HG02623 (cell line): ENCODE results near the gene IRF2BPL.
"Not testable (repeated sequence)": the region's sequence is repeated elsewhere in the genome, so short reads cannot be mapped to it uniquely, and the experiment has no call there.

Experiments used
- ATAC-seq: cut with Tn5 transposase; IDR thresholded peaks from one replicate; pipeline ENCODE4 v1.9.1; 2021; ENCODE audit warnings: moderate library complexity; ENCODE audit not compliant: unreplicated experiment

Gene IRF2BPL

GRCh38 chr14:77035267-77035666 is 6.8 kb upstream of the IRF2BPL start:
- no peak for ATAC-seq

DNA sequence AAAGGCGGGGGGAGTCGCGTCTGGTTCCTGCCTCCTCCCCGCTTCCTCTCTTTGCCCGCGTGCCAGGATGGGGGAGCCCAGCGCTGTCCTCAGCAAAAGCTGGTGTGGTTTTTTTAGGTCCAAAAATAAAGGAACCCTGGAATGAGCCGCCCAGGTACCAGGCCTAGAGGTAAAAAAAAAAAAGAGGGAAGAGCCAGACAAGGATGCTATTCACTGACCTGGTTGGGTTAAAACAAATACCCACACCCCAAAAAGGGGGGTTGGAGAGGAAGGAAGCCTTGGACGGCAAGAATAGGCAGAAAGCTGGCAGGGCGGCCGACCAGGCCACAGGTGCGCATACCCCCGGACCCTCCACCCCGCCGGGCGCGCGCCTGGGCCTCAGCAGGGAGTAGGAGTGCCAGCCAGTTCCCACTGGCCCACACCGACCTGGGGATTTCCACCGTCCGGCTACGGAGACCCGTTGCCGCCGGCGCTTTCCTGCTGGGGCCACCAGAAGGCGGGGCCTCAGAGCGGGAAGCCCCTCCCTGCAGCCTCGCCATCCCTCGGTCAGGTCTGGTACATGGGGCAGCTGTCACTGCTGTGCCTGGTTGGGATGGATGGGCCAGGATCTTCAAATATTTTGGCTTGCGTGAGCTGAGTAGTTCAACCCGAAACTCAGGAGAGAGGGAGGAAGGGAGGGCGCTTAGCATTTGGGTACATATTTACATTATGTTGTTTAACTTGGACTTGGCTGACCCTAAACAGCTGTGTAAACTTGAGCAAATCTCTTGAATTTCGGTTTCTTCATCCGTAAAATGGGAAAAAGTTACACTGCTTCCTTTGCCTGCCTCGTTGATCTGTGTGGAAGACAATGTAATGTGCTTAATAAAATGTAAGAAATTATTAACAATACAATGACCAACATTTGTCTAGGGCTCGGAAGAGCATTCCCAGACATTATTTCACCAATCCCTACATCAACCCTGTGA is 5.4 kb upstream of the IRF2BPL start:
- peak; percentile 73 for ATAC-seq

DNA sequence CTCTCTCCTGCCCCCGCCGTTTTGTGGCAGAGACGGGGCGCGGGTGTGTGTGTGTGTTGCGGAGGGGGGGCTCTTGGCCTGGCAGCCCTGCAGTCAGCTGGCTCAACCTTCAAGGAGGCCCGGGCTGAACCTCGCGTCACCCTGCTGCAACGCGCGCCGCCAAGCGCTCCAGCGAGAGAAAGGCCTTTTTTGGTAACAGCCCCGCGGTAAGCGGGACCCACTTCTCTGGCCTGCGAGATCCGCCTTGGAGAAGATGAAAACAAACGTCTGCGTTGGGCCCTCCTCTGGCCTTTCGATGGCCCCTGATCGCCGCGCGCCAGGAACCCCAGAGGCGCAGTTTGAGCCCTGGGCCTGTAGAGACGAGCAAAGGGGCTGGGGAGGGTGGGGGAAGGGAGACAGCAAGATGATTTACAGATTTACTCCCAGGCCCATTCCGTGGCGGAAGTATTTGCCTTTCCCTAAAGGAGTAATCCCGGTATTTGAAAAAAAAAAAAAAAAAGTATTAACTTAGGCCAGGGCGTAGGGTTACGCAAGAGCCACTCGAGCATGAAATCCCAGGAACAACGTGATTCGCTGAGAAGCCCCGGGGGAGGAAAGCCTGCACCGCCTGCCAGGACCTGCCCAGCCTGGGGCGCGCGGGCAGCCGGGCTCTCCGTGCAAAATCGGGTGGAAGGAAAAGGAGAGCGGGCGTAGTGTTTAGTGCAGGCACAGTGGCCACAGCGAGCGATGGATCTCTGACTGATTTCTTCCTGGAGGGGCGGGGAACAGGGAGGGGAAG is 4.5 kb upstream of the IRF2BPL start:
- ATAC-seq: peak; percentile 27

DNA sequence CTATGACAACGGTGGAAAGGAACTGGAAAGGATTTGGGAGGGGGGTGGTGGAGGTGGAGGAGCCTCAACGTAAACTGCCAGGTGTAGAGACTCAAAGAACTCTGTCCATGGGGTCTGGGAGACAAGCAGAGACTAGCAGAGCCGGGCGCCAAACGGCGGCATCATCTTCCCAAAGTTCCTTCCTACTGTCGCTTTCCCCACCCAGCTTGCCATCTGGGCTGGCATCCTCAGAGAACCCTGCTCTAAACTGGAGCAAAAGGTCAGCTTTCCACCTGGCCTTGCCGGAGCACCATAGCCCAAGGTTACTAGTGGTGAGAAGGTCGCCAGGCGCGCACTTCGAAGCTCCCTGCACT is 4.0 kb upstream of the IRF2BPL start:
- ATAC-seq: no peak

GRCh38 chr14:77031759-77032490 is 3.4 kb upstream of the IRF2BPL start:
- ATAC-seq: no peak

- ATAC-seq: peak; percentile 29
Measured at GRCh38 chr14:77027538-77028383, 747 bp downstream of the IRF2BPL start.

GRCh38 chr14:77026930-77027537 is 1.5 kb downstream of the IRF2BPL start:
- ATAC-seq: no peak

- ATAC-seq: no peak
Measured at GRCh38 chr14:77026166-77026929, 2.2 kb downstream of the IRF2BPL start.

GRCh38 chr14:77025744-77026165 is 2.8 kb downstream of the IRF2BPL start:
- no peak for ATAC-seq

- ATAC-seq: no peak
Measured at GRCh38 chr14:77024171-77024691, 4.3 kb downstream of the IRF2BPL start.

- no peak for ATAC-seq
Measured at GRCh38 chr14:77023001-77023996, 5.2 kb downstream of the IRF2BPL start.

GRCh38 chr14:77022236-77022852 is 6.2 kb downstream of the IRF2BPL start:
- ATAC-seq: peak; percentile 53

DNA sequence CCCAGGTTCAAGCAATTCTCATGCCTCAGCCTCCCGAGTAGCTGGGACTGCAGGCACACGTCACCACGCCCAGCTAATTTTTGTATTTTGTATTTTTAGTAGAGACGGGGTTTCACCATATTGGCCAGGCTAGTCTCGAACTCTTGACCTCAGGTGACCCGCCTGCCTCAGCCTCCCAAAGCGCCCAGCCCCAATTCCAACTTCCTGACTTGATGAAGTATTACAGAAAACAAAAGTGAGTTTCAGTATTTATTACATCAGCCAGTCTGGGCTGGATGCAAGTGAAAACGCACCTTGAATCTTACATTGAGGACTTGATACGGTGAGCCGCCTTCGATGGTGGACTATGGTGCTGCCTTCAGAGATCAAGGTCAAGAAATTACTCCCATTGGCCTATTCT is 7.1 kb downstream of the IRF2BPL start:
- not testable (repeated sequence) for ATAC-seq

DNA sequence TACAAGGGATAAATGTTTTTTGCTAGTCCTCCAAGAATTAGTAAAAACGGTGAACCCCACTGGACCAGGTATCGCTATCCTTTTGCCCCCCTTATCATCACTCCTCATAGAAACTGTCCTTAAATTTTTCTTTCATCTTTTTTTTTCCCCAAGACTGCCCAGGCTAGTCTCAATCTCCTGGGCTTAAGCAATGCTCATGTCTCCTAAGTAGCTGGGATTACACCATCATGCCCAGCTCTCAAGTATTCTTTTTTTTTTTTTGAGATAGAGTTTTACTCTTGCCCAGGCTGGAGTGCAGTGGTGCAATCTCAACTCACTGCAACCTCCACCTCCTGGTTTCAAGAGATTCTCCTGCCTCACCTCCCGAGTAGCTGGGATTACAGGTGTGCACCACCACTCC is 9.7 kb downstream of the IRF2BPL start:
- no peak for ATAC-seq

DNA sequence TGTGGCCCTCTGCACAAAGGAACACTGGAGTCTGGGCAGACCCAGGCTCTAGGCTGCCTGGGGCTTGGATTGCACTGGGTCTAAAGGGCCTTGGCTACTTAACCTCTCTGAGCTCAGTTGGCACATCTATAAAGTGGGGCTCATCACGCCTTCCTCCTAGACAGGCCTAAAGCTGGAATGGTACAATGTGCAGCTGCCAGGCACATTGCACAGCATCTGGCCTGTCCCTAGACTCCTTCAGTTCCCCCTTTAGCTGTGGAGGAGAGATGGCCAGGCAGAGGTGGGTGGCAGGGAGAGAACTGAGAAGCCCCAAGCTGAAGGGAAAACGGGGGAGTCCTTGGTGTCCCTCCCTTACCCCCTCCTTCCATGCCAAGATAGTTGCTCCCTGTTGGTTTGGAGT is 10.8 kb downstream of the IRF2BPL start:
- no peak for ATAC-seq

DNA sequence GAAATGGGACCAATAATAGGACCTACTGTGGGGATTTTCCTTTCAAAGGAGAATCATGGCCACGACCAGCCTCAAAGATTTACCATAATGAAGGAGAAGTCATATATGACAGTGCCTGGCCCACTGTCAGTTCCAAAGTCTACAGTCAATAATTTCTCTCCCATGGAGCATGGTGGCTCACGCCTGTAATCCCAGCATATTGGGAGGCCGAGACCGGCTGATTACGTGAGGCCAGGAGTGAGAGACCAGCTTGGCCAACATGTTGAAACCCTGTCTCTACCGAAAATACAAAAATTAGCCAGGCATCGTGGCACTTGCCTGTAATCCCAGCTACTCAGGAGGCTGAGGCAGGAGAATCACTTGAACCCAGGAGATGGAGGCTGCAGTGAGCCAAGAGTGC is 13.8 kb downstream of the IRF2BPL start:
- no peak for ATAC-seq

GRCh38 chr14:77014004-77014604 is 14.4 kb downstream of the IRF2BPL start:
- no peak for ATAC-seq
